GM13976 (cell line): Measurements from ENCODE around the gene SUSD3.

Experiments used
- DNase-seq: peaks from one replicate; pipeline ENCODE4 v3.0.0; 2012; ENCODE audit warnings: low spot score
- in situ Hi-C: fragments of 300-500 bp; cut with MboI; formaldehyde crosslinking; loops from one replicate; pipeline ENCODE4 v1.12.0; 2022; ENCODE audit warnings: low sequenced_read_pairs, mixed read lengths, inconsistent platforms; ENCODE audit not compliant: unreplicated experiment
- TF ChIP-seq, protein P1 (sequence below): IDR thresholded peaks from 2 replicates; pipeline ENCODE4 v1.5.1; 2012; ENCODE audit warnings: borderline replicate concordance, mild to moderate bottlenecking; ENCODE audit not compliant: insufficient read depth; ENCODE audit errors: extremely low read depth, missing control alignments, control extremely low read depth

The SUSD3 gene

DNA sequence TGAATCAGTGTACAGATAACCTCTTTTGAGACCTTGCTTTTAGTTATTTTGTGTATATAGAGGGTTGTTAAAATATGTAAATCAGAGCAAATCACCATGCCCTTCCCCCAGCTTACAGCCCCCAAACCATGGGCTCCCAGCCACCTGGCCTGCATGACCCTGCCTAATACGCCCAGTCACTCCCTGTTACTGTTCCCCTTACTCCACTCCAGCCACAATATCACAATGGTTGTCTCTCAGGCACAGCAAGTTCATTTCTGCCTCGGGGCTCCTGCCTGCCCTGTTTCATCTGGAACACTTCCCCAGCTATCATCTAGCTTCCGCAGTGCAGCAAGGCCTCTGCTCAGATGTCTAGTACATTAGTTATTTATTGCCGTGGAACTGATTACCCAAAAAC, 32.6 kb downstream of the SUSD3 start:
- no peak for DNase-seq
- TF ChIP-seq, protein P1, sequence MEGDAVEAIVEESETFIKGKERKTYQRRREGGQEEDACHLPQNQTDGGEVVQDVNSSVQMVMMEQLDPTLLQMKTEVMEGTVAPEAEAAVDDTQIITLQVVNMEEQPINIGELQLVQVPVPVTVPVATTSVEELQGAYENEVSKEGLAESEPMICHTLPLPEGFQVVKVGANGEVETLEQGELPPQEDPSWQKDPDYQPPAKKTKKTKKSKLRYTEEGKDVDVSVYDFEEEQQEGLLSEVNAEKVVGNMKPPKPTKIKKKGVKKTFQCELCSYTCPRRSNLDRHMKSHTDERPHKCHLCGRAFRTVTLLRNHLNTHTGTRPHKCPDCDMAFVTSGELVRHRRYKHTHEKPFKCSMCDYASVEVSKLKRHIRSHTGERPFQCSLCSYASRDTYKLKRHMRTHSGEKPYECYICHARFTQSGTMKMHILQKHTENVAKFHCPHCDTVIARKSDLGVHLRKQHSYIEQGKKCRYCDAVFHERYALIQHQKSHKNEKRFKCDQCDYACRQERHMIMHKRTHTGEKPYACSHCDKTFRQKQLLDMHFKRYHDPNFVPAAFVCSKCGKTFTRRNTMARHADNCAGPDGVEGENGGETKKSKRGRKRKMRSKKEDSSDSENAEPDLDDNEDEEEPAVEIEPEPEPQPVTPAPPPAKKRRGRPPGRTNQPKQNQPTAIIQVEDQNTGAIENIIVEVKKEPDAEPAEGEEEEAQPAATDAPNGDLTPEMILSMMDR, result no peak
- in situ Hi-C loops, result no loop called here

GRCh38 chr9:93091453-93092081, 33.1 kb downstream of the SUSD3 start:
- in situ Hi-C loops, result no loop called here
- DNase-seq, result no peak
- TF ChIP-seq, protein P1, result no peak

GRCh38 chr9:93092251-93092991, 33.9 kb downstream of the SUSD3 start:
- TF ChIP-seq, protein P1, result no peak
- in situ Hi-C loops, result no loop called here
- no peak for DNase-seq

- TF ChIP-seq, protein P1, result no peak
- in situ Hi-C loops, result no loop called here
- no peak for DNase-seq
Observed at GRCh38 chr9:93093127-93093876, 34.8 kb downstream of the SUSD3 start.

DNA sequence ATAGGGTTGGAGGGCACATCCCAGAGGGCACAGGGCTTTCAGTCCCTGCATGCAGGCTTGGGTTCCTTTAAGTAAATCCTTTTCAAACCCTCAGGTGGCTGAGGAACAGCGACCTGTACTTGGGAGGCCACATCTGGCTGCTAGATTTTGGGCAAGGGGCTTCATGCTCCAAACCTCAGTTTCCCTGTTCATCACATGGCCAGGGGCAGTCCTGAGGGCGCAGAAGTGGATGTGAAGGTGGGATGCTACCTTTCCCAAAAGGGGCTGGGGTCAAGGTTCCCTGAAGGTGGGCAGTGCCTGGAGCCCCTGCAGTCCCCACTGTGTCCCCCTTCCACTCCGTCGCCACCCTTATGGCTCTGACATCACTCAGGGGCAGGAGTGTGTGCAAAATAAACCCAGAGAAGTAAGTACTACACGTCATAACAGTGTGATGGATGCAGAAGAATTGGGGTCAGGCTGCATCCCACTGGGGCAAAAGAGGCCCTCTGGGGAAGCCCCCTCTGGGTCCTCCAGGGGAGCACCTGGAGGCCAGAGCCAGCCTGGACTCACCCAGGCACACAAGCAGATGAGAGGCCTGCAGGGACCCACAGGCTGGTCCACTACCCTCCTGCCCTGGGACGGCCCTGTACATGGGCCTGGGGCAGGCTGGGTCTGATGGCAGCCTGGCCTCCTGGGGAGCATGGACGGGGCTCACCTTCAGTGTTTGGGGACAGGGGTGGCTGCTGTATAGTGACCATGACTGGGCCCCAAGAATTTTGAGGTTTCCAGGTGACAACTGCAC, 35.6 kb downstream of the SUSD3 start:
- no peak for DNase-seq
- in situ Hi-C loops, result no loop called here
- TF ChIP-seq, protein P1, result no peak

DNA sequence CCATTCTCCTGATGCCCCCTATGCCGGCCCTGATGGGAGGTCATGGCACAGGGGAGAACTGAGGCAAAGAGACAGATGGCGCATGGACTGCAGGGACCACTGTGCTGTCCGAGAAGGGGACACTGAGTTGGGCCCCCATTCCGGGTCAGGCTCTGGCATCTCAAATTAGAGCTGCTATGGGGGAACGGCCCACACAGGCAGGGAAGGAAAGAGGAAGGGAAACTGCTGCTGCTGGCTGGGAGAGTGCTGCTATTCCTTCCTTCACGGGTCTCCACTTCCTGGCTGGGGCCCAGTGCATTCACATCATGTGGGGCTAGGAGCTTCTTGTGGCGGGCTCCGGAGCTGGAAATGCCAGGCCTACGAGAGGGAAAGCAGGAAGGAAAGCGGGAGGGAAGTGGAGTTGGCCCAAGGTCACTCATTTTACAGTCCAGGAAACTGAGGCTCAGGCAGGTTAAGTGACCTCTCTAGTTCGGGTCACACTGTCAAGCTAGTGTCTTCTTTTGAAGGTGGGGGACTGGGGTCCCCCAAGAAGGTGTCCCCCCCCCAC, 36.2 kb downstream of the SUSD3 start:
- TF ChIP-seq, protein P1, result no peak
- in situ Hi-C loops, result no loop called here
- no peak for DNase-seq
